HG02763 (cell line): ENCODE measurements around the gene DAP.
"Not testable (repeated sequence)": the region's sequence is repeated elsewhere in the genome, so short reads cannot be mapped to it uniquely, and the experiment has no call there.

Experiments
- ATAC-seq: cut with Tn5 transposase; IDR thresholded peaks from one replicate; pipeline ENCODE4 v1.9.1; 2021; ENCODE audit warnings: mild to moderate bottlenecking, moderate library complexity; ENCODE audit not compliant: unreplicated experiment

The DAP gene

GRCh38 chr5:10658265-10658664 is 102.8 kb downstream of the DAP start:
- no peak for ATAC-seq

GRCh38 chr5:10655972-10656830 is 104.8 kb downstream of the DAP start:
- no peak for ATAC-seq

GRCh38 chr5:10655161-10655971 is 105.7 kb downstream of the DAP start:
- no peak for ATAC-seq

DNA sequence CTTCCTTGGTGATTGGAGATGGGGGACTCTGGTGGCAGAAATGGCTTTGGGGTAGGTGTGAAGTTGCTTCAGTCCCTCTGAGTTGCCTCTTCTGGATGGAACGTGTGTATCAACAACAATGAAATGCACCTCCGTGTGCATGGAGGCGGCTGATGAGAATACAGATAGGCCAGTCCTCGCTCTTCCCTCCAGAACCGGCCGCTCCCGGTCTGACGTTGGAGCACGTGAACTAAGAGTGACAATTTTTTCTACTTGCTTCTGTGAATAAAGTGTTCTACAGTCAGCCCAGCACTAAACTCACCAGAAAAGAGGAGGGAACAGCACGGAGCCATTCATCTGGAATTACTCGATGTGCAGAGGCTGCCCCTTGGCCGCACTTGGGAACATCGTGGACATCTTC is 106.5 kb downstream of the DAP start:
- no peak for ATAC-seq

DNA sequence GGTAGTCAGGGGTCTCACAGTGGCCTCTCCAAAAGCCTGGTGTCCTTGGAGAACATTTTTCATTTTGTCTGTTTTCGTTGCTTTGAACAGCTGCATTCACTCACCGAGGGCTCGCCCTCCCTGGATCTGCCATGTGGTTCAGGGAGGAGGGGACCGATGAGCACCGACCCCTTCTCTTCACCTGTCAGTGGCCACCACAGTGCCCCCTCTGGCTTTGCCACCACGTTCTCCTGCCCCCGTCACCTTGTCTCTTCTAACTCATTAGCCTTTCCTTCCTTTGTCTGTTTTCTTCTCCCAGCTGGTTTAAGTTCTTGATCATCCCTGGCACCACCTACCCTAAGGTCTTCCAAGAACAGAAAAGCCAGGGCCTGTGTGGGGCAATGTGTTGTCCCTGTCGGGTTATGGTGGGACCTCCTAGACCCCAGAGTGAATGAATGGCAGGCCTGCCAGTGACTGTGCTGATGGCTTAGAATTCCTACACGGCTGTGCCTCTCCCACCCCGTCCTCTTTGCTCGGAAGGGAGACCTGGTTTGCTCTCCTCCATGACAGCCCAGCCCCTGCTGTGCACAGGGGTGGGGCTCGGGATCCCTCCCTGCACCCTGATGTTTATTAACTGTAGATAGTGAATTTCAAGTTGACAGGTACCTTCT is 107.2 kb downstream of the DAP start:
- ATAC-seq, result no peak

DNA sequence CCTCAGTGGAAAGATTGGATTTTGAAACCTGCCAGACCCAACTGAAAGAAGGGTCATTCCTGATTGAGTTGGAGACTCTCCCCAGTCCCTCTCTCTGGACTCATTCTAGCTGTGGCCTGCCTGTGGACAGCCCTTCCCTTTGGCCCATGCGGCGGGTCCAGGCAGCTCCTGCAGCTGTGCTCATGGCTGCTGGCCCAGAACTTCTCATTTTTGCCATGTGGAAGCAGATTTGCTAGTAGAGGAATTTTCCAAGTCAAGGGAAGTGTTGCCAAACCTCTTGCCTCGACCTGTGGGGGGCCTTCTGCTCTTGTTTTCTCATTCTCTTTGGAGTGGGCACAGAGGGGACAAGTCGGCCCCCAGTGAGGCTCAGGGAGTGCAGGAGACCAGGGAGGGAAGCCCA is 108.0 kb downstream of the DAP start:
- ATAC-seq, result no peak

DNA sequence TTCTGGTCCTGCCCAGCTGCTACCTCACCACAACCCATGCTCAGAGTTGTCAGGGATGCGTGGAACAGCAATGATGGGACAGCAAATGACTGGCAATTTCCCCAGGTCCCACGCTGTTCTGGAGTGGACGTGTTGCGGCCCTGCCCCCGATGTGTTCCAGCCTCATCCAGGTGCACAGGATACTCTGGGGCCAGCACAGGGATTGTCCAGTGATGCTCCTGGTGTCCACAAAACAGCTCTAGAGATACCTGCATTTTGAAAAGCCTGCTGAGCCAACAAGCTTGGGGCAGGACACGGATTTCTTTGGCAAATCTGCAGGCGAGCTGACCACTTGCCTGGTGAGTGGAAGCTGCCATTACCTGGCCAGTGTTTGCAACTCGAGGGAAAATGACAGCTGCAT is 108.4 kb downstream of the DAP start:
- ATAC-seq, result no peak

DNA sequence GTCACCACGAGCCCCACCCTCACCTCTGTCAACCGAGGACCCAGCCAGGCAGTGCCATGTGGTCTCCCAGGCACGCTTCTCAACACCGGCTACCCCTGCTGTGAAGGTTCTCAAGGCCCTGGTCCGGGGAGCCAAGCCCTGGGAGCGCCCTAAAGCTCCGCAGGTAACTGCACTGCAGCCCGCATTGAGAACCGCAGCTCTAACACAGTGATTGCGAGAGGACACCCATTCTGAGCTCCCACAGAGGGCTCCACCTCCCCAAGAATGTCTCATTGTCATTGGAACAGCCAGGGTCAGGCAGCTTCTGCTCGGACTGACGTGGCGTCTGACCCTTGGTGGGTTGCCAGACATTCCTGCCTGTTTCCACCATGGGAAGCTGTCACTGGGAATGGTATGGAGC is 108.9 kb downstream of the DAP start:
- no peak for ATAC-seq

GRCh38 chr5:10649666-10650380 is 111.2 kb downstream of the DAP start:
- no peak for ATAC-seq

- no peak for ATAC-seq
These were observed 112.0 kb downstream of the DAP start for GRCh38 chr5:10648806-10649665.

DNA sequence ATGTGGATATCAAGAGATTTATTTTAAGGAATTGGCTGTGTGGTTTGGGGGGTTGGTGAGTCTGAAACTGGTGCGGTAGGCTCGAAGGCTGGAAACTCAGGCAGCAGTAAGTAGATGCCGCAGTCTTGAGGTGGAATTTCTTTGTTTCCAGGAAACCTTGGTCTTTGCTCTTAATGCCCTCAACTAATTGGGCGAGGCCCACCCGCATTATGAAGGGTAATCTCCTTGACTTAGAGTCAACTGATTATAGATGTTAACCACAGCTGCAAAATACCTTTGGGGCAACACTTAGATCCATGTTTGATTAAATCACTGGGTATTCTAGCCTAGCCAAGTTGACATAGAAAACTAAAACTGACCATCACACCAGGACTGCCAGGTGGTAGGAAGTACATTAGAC is 113.4 kb downstream of the DAP start:
- ATAC-seq, result no peak

GRCh38 chr5:10645671-10646070 is 115.4 kb downstream of the DAP start:
- ATAC-seq, result no peak

- ATAC-seq, result no peak
These were observed 115.9 kb downstream of the DAP start for GRCh38 chr5:10645146-10645545.

DNA sequence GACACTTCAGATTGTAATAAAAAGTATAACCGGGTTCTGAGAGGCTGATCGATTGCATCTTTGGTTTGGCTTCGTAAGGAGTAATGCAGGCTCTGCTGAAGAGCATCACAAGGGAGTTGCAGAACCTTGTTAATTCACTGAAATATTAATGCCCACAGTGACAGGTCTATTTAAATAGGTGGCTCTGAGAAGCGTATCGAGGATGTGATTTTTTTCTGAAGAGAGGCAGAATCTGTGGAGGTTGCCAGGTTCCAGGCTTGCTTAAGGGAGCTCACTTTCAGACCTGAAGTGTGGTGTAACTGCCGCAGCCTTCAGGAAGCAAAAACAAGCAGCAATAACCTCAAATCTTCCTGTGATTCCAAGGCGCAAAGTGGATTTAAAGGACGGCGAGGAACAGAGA is 116.8 kb downstream of the DAP start:
- ATAC-seq, result no peak

DNA sequence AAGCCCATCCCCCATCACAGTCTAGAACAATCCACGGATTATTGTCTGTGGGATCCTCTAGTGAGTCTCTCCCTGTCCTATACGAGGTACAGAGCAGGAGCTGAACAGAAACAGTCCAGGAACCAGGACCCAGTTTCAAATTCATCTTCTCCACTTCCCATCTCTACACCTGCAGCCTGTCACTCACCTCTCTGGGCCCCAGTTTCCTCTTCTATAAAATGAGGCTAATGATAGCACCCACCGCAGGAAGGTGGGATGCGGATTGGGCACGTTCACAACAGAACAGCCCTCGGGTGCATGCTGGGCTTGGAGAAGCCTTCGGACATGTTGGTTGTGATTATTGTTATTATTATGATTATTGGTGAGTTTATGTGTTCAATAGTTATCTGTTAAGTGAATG is 118.7 kb downstream of the DAP start:
- ATAC-seq, result no peak

GRCh38 chr5:10639846-10640368 is 121.1 kb downstream of the DAP start:
- no peak for ATAC-seq

GRCh38 chr5:10638723-10639122 is 122.3 kb downstream of the DAP start:
- ATAC-seq, result not testable (repeated sequence)

- no peak for ATAC-seq
These were observed 123.1 kb downstream of the DAP start for GRCh38 chr5:10637944-10638343.

DNA sequence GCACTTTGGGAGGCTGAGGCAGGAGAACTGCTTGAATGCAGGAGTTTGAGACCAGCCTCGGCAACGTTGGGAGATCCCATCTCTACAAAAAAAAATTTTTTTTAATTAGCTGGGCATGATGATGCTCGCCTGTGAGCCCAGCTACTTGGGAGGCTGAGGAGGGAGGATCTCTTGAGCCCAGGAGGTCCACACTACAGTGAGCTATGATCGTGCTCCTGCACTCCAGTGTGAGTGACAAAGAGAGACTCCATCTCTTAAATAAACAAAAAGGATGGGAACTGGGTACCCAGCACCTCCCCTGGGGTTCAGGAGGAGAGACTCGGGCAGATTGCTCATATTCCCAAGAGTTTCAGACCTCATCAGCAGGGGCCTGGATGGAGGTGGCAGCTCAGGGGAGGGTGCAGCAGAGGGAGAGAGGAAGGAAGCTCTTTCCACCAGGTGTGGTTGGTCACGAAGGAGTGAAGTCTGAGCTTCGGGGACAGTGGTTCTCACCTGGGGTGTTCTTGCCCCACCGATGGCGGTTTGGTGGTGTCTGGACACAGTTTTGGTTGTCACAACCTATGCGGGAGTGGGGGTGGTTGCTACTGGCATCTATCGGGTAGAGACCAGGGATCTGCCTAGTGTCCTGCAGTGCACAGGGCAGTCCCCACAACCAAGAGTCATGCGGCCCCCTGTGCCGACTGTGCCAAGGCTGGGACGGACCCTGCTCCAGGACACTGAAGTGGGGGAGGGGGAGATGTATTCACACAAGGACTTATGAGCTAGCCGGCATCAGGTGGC is 124.5 kb downstream of the DAP start:
- no peak for ATAC-seq
